HepG2 (cell line): ENCODE measurements around the gene DAB2IP. TPM values are rescaled to one million over a fixed set of nuclear protein-coding genes. Genes with fewer than 3 reads are reported as not detected.

Experiments
- ATAC-seq: fragments of 200-7000 bp; cut with Tn5 transposase; 3 replicates; pipeline ENCODE4 v1.9.1; 2020; ENCODE audit warnings: mild to moderate bottlenecking, moderate library complexity
- BruUV-seq: library from RNA; stranded (reverse); fragments of 400-500 nt; replicated peaks from 2 replicates; lab custom pipeline; 2021; lab: Mats Ljungman, UMichigan
- CTCF ChIA-PET: fragments of 300-600 bp; formaldehyde crosslinking; extraction: SDS; loops from one replicate; lab custom pipeline; 2021; ENCODE audit warnings: low total read pairs, inconsistent platforms, low intra/inter-chr PET ratio; lab: Yijun Ruan, JAX
- POLR2A ChIA-PET: fragments of 350-600 bp; sonication (Branson Sonifier 250); formaldehyde crosslinking; loops from one replicate; lab custom pipeline; 2020; ENCODE audit warnings: antibody characterized with exemption, inconsistent platforms; lab: Yijun Ruan, JAX
- DNase-seq: peaks from one replicate; pipeline ENCODE4 v3.0.0-alpha.2; 2015; ENCODE audit warnings: low spot score
- FAIRE-seq: peaks from 3 replicates; lab custom pipeline; 2011; peaks lifted over from hg19 to GRCh38; lab: Jason Lieb, UNC
- H2AFZ ChIP-seq: one replicate; pipeline ENCODE4 v1.6.1; 2011; ENCODE audit warnings: low read length, inconsistent platforms
- H3K27ac ChIP-seq: fragments of 300-600 bp; 3 replicates; pipeline ENCODE4 v1.8.0; 2011; ENCODE audit warnings: mixed run types, mild to moderate bottlenecking, mixed read lengths, low read length, inconsistent platforms; ENCODE audit not compliant: insufficient read depth; ENCODE audit errors: extremely low read length
- H3K27me3 ChIP-seq, 2 experiments: fragments of 200-600 bp in 1 of 2; 2 replicates in 1 of 2; 3 replicates in 1 of 2; pipeline versions ENCODE4 v1.6.0 to v1.8.0; 2011; ENCODE audit warnings: low read length in 2 of 2, mild to moderate bottlenecking in 2 of 2, moderate library complexity in 2 of 2, inconsistent platforms in 1 of 2; ENCODE audit not compliant: insufficient read depth in 2 of 2, control insufficient read depth in 1 of 2
- H3K36me3 ChIP-seq, 2 experiments: fragments of 200-600 bp in 1 of 2; replicated peaks in 1 of 2; 2 replicates in 1 of 2; 3 replicates in 1 of 2; pipeline versions ENCODE4 v1.5.1 to v1.8.0; 2011; ENCODE audit warnings: low read length in 2 of 2, inconsistent platforms in 1 of 2; ENCODE audit not compliant: insufficient read depth in 2 of 2, control insufficient read depth in 1 of 2
- H3K4me1 ChIP-seq: 2 replicates; pipeline ENCODE4 v1.5.1; 2012; ENCODE audit warnings: low read length, inconsistent platforms; ENCODE audit not compliant: insufficient read depth
- H3K4me2 ChIP-seq: 2 replicates; pipeline ENCODE4 v1.6.0; 2011; ENCODE audit warnings: low read depth, low read length, inconsistent platforms
- H3K4me3 ChIP-seq, 3 experiments: fragments of 200-600 bp in 1 of 3; sonication (generic), shearing (Covaris generic) in 1 of 3; replicated peaks in 1 of 3; 2 replicates each; pipeline ENCODE4 v1.5.1; 2011 to 2016; ENCODE audit warnings: low read length in 3 of 3, inconsistent platforms in 2 of 3, low read depth in 2 of 3, mild to moderate bottlenecking in 2 of 3, control low read depth in 1 of 3, mixed read lengths in 1 of 3; ENCODE audit not compliant: insufficient read depth in 1 of 3
- H3K79me2 ChIP-seq: one replicate; pipeline ENCODE4 v1.6.1; 2011; ENCODE audit warnings: low read length, inconsistent platforms; ENCODE audit not compliant: insufficient read depth
- H3K9ac ChIP-seq: 2 replicates; pipeline ENCODE4 v1.6.0; 2011; ENCODE audit warnings: mild to moderate bottlenecking, low read depth, low read length, inconsistent platforms; ENCODE audit not compliant: insufficient read depth
- H3K9me3 ChIP-seq: 2 replicates; pipeline ENCODE4 v1.5.1; 2012; ENCODE audit warnings: mild to moderate bottlenecking, low read length
- H4K20me1 ChIP-seq: 2 replicates; pipeline ENCODE4 v1.6.0; 2011; ENCODE audit warnings: inconsistent platforms, mild to moderate bottlenecking, low read length, moderate library complexity; ENCODE audit not compliant: insufficient read depth
- ASH2L ChIP-seq: fragments of 300-600, 200-600 bp; sonication (generic); IDR thresholded peaks from 2 replicates; pipeline ENCODE4 v1.7.0; 2017; ENCODE audit warnings: low read depth, mild to moderate bottlenecking, moderate library complexity, mixed read lengths, low read length; ENCODE audit not compliant: insufficient read length
- CENPT ChIP-seq: sonication (generic); formaldehyde crosslinking; IDR thresholded peaks from 2 replicates; pipeline ENCODE4 v1.8.0; 2022; ENCODE audit warnings: low read depth, mild to moderate bottlenecking, moderate library complexity, missing genetic modification reagents
- DR1 ChIP-seq: sonication (generic); formaldehyde crosslinking; IDR thresholded peaks from 2 replicates; pipeline ENCODE4 v1.8.0; 2021; ENCODE audit warnings: mild to moderate bottlenecking, missing genetic modification reagents, inconsistent platforms
- HNRNPUL1 ChIP-seq: fragments of 200-400 bp; formaldehyde crosslinking; IDR thresholded peaks from 2 replicates; pipeline ENCODE4 v1.6.1; 2017; ENCODE audit warnings: low read depth, mild to moderate bottlenecking, low read length, moderate library complexity
- HOXA5 ChIP-seq: sonication (generic); formaldehyde crosslinking; IDR thresholded peaks from 2 replicates; pipeline ENCODE4 v1.4.0; 2020; ENCODE audit warnings: missing genetic modification reagents
- KDM6A ChIP-seq: IDR thresholded peaks from 2 replicates; pipeline ENCODE4 v1.6.1; 2016; ENCODE audit warnings: low read depth
- SMARCC2 ChIP-seq: fragments of 450-650 bp; IDR thresholded peaks from 2 replicates; pipeline ENCODE4 v1.6.1; 2017; ENCODE audit warnings: antibody characterized with exemption, mild to moderate bottlenecking
- SNAPC2 ChIP-seq: sonication (generic); formaldehyde crosslinking; IDR thresholded peaks from 2 replicates; pipeline ENCODE4 v1.8.1; 2022; ENCODE audit warnings: mild to moderate bottlenecking, missing genetic modification reagents
- TCF12 ChIP-seq, 2 experiments: fragments of 450-650 bp in 1 of 2; sonication (generic) in 1 of 2; formaldehyde crosslinking in 1 of 2; IDR thresholded peaks; 2 replicates each; pipeline versions ENCODE4 v1.6.1 to v1.8.0; 2017 to 2022; ENCODE audit warnings: antibody characterized with exemption in 1 of 2, mild to moderate bottlenecking in 1 of 2, missing genetic modification reagents in 1 of 2, moderate library complexity in 1 of 2
- ZNF556 ChIP-seq: sonication (generic); formaldehyde crosslinking; IDR thresholded peaks from 2 replicates; pipeline ENCODE4 v1.4.0; 2020; ENCODE audit warnings: mild to moderate bottlenecking, missing genetic modification reagents, borderline replicate concordance
- ZNF557 ChIP-seq: sonication (generic); formaldehyde crosslinking; IDR thresholded peaks from 2 replicates; pipeline ENCODE4 v1.4.0; 2020; ENCODE audit warnings: missing genetic modification reagents
- ZNF572 ChIP-seq: sonication (generic); formaldehyde crosslinking; IDR thresholded peaks from 2 replicates; pipeline ENCODE4 v1.5.1; 2020; ENCODE audit warnings: mild to moderate bottlenecking, missing genetic modification reagents
- ZNF850 ChIP-seq: sonication (generic); formaldehyde crosslinking; conservative IDR thresholded peaks from 2 replicates; pipeline ENCODE4 v1.9.0; 2021; ENCODE audit warnings: mild to moderate bottlenecking, missing genetic modification reagents
- WGBS: methylation state at CpG from one replicate; pipeline ENCODE4 v1.1.6; 2017; ENCODE audit warnings: low lambda C conversion rate; 5-methylcytosine and 5-hydroxymethylcytosine counted together
- in situ Hi-C: cut with HindIII; loops from 2 replicates; pipeline ENCODE4 v1.10.0; 2017; ENCODE audit warnings: low pct_unique_long_range_greater_than_20kb; ENCODE audit not compliant: extremely low pct_ligation_motif_present
- intact Hi-C: fragments of 100-400 bp; cut with micrococcal nuclease; formaldehyde crosslinking; loops from one replicate; pipeline ENCODE4 v1.10.0; 2022; ENCODE audit not compliant: unreplicated experiment
- polyA plus RNA-seq, 8 experiments: library from polyadenylated mRNA; depleted of rRNA in 3 of 8; stranded (reverse) in 7 of 8; unstranded in 1 of 8; fragments of >200 nt; fragmentation: Illumina TruSeq in 4 of 8; extraction: Trizol in 4 of 8; gene quantifications; 2 replicates each; pipeline versions ENCODE4 v1.2.1 to v1.2.3, GENCODE V29; 2011 to 2016; ENCODE audit warnings: low read depth in 4 of 8, missing spikeins in 1 of 8, mixed read lengths in 1 of 8; ENCODE audit not compliant: insufficient read depth in 1 of 8
- total RNA-seq, 5 experiments: library from RNA; depleted of rRNA; stranded (reverse); fragments of >200 nt; fragmentation: Illumina TruSeq; extraction: Trizol; gene quantifications; 2 replicates each; pipeline ENCODE4 v1.2.3, GENCODE V29; 2016; ENCODE audit warnings: low read depth in 1 of 5
- TF ChIP-seq, protein P1 (sequence below): sonication (generic); formaldehyde crosslinking; IDR thresholded peaks from 2 replicates; pipeline ENCODE4 v1.9.0; 2022; ENCODE audit warnings: missing genetic modification reagents, mild to moderate bottlenecking, borderline replicate concordance
- TF ChIP-seq, protein P2 (sequence below): sonication (generic); formaldehyde crosslinking; IDR thresholded peaks from 2 replicates; pipeline ENCODE4 v1.8.0; 2022; ENCODE audit warnings: missing genetic modification reagents, mild to moderate bottlenecking, inconsistent platforms, borderline replicate concordance
- TF ChIP-seq, protein P3 (sequence below): sonication (generic); formaldehyde crosslinking; IDR thresholded peaks from 2 replicates; pipeline ENCODE4 v1.5.1; 2020; ENCODE audit warnings: mild to moderate bottlenecking, missing genetic modification reagents, moderate library complexity
- TF ChIP-seq, protein P4 (sequence below): sonication (generic); formaldehyde crosslinking; IDR thresholded peaks from 2 replicates; pipeline ENCODE4 v1.4.0; 2020; ENCODE audit warnings: missing genetic modification reagents, borderline replicate concordance

The DAB2IP gene
- total and polyA plus RNA-seq, 2 of the 13 experiments (the other 11 are each of a cell fraction or from before 2014, with no cell fraction given), result 25.3 to 37.9 TPM

DNA sequence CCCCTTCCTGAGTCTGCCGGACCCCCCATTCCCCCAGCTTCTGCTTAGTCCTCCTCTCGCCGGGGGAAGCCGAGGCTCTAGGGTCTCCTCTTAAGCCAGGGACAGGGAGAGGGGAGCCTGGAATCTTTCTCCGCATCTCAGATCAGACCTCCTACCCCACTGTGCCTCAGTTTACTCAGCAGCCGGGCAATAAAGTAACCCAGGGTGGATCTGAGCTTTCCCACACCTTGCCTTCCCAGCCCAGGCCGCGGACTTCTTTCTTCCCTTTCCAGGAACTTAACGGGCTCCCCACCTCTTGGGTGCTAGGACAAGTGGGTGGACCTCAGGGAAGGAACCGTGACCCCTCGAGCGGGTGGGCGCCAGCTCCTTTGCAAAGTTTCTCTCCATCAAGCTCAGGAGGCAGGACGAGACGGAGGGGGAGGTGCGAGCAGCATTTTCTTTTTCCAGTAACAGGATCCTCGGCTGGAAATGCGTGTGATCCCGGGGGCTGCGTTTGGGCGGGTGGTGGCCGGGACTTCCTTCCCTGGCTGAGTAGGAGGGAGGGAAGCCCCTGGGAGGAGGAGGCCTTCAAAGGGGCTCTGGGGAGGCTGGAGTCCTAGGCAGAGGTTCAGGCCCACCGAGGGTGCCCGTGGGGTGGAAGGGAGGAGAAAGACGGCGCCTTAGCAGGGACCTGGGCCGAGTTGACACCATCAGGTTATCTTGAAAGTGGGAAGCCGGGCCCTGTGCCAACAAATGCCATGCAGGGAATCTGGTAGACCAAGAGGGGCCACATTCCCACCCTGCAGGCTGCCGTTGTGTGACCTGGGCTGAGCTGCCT lies 795 bp downstream of the DAB2IP start:
- Histone ChIP-seq H2AFZ (no peak overlapping the region), H3K4me1 (peaks cover 59% of the 10 kb centered on the region), H3K9ac (peak overlapping the region; percentile 47), H3K27ac (no peak overlapping the region), H3K79me2 (no peaks in the 10 kb centered on the region), H3K36me3 (no peaks in the 10 kb centered on the region), H3K27me3 (peaks cover 0 to 11% of the 10 kb centered on the region in 2 experiments; a peak in 2 of 5 replicates), H3K4me2 (peak overlapping the region; percentile 96), H4K20me1 (no peaks in the 10 kb centered on the region; the same call in 1 of the 2 replicates), H3K4me3 (peak overlapping the region; percentile 65 to 77 (median 67)), H3K9me3 (no peaks in the 10 kb centered on the region)
- intact Hi-C loops, result no loop called here
- CTCF ChIA-PET, result no interaction called here
- 1% methylated on average over 17 of the region's 29 CpGs for WGBS
- POLR2A ChIA-PET, result interaction anchor here (1.5 kb wide), 1 partner anchor 12 kb away, joined by 5 read pairs; no protein-coding TSS in a partner anchor
- BruUV-seq, result TSS peak; percentile 53
- ATAC-seq, result no peak
- no peak for DNase-seq
- in situ Hi-C loops, result no loop called here
- FAIRE-seq, result no peak
- TF ChIP-seq HNRNPUL1 (no peak), ZNF557 (CRISPR knock-in tag) (no peak), DR1 (CRISPR knock-in tag) (no peak), ZNF556 (CRISPR knock-in tag) (no peak), CENPT (no peak), SMARCC2 (no peak), ZNF572 (CRISPR knock-in tag) (no peak), ASH2L (no peak), KDM6A (CRISPR knock-in tag) (no peak), HOXA5 (CRISPR knock-in tag) (no peak), ZNF850 (CRISPR knock-in tag) (no peak), SNAPC2 (CRISPR knock-in tag) (no peak), TCF12 (IDR thresholded peaks at IDR 0.05) (no peak), TCF12 (CRISPR knock-in tag; IDR thresholded peaks at IDR 0.05) (no peak)
- TF ChIP-seq, protein P1, sequence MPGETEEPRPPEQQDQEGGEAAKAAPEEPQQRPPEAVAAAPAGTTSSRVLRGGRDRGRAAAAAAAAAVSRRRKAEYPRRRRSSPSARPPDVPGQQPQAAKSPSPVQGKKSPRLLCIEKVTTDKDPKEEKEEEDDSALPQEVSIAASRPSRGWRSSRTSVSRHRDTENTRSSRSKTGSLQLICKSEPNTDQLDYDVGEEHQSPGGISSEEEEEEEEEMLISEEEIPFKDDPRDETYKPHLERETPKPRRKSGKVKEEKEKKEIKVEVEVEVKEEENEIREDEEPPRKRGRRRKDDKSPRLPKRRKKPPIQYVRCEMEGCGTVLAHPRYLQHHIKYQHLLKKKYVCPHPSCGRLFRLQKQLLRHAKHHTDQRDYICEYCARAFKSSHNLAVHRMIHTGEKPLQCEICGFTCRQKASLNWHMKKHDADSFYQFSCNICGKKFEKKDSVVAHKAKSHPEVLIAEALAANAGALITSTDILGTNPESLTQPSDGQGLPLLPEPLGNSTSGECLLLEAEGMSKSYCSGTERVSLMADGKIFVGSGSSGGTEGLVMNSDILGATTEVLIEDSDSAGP (CRISPR knock-in tag), result peak; percentile 48; the same call in 1 of the 2 replicates
- TF ChIP-seq, protein P2, sequence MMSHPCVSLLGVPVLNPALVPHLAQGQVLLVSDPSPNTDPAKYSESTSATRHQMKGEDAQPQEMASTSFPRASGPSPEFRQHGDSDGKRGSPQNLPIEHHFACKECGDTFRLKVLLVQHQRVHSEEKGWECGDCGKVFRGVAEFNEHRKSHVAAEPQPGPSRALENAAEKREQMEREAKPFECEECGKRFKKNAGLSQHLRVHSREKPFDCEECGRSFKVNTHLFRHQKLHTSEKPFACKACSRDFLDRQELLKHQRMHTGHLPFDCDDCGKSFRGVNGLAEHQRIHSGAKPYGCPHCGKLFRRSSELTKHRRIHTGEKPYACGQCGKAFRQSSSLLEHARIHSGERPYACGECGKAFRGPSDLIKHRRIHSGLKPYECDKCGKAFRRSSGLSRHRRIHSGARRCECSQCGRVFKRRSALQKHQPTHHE (CRISPR knock-in tag), result no peak
- TF ChIP-seq, protein P3, sequence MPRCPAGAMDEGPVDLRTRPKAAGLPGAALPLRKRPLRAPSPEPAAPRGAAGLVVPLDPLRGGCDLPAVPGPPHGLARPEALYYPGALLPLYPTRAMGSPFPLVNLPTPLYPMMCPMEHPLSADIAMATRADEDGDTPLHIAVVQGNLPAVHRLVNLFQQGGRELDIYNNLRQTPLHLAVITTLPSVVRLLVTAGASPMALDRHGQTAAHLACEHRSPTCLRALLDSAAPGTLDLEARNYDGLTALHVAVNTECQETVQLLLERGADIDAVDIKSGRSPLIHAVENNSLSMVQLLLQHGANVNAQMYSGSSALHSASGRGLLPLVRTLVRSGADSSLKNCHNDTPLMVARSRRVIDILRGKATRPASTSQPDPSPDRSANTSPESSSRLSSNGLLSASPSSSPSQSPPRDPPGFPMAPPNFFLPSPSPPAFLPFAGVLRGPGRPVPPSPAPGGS, result no peak
- TF ChIP-seq, protein P4, sequence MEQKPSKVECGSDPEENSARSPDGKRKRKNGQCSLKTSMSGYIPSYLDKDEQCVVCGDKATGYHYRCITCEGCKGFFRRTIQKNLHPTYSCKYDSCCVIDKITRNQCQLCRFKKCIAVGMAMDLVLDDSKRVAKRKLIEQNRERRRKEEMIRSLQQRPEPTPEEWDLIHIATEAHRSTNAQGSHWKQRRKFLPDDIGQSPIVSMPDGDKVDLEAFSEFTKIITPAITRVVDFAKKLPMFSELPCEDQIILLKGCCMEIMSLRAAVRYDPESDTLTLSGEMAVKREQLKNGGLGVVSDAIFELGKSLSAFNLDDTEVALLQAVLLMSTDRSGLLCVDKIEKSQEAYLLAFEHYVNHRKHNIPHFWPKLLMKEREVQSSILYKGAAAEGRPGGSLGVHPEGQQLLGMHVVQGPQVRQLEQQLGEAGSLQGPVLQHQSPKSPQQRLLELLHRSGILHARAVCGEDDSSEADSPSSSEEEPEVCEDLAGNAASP (CRISPR knock-in tag), result no peak
